Activated T-cell treated with anti-CD3 and anti-CD28 coated beads, Interleukin-2, amount 50 U/mL, for 24 hours (primary cell): ENCODE data around the gene CRLF2.
"Not testable (repeated sequence)": the region's sequence is repeated elsewhere in the genome, so short reads cannot be mapped to it uniquely, and the experiment has no call there.

Source experiments
- DNase-seq: peaks from one replicate; pipeline ENCODE4 v3.0.0-alpha.2; 2020
- H3K27ac Mint-ChIP-seq: 2 replicates; pipeline ENCODE4 v1.8.0; 2020; ENCODE audit warnings: mild to moderate bottlenecking, mixed read lengths
- H3K27me3 Mint-ChIP-seq: 2 replicates; pipeline ENCODE4 v1.8.0; 2020; ENCODE audit warnings: mixed read lengths
- H3K36me3 Mint-ChIP-seq: 2 replicates; pipeline ENCODE4 v1.8.0; 2020; ENCODE audit warnings: low read depth, mixed read lengths
- H3K4me1 Mint-ChIP-seq: 2 replicates; pipeline ENCODE4 v1.8.0; 2020; ENCODE audit warnings: low read depth, mixed read lengths
- H3K4me3 Mint-ChIP-seq: 2 replicates; pipeline ENCODE4 v1.8.0; 2020; ENCODE audit warnings: mild to moderate bottlenecking, moderate library complexity, mixed read lengths
- H3K9me3 Mint-ChIP-seq: 2 replicates; pipeline ENCODE4 v1.8.0; 2020; ENCODE audit warnings: mixed read lengths

The CRLF2 gene

DNA sequence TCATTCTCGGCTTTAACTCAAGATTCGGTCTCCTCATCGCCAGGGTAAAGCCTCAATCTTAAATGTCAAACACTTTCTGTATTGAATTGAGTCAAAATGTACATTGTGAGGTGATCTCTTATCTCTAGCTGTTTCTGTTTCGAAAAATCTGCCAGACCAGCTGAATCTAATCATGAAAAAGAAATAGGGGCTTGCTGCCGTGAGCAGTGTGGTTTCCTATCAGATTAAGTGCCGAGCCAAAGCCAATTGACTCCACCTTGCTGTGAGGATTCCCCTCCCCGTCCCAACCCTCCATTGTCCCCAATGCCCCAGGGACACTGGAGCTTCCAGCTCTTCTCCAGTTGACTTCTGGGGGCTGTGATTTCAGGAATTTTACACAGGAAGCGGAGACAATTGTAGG, 12.5 kb upstream of the CRLF2 start:
- Mint-ChIP-seq H3K27me3 (no peaks in the 10 kb centered on the region), H3K27ac (peak overlapping the region; percentile 18), H3K4me3 (no peak overlapping the region), H3K9me3 (peaks cover 17% of the 10 kb centered on the region), H3K4me1 (peaks cover 8% of the 10 kb centered on the region), H3K36me3 (no peaks in the 10 kb centered on the region)
- no peak for DNase-seq

DNA sequence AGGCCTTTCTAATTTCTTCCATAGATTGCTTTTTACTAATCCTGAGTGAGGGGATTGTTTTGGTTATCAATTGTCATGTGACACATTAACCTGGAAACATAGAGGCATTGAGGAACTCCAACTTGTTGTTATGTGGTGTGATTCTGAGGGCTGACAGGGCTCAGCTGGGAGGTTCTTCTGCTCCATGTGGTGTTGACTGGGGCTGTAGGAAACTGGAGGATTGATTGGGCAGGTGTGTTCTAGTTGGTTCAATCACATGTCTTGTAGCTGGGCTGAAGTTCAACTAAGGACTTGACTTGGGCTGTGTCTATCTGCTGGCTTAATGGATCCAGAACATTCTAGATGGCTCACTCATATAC, 10.8 kb upstream of the CRLF2 start:
- H3K4me3 Mint-ChIP-seq, result no peak overlapping the region
- peaks cover 17% of the 10 kb centered on the region for H3K9me3 Mint-ChIP-seq
- peaks cover 6% of the 10 kb centered on the region for H3K4me1 Mint-ChIP-seq
- H3K36me3 Mint-ChIP-seq, result no peaks in the 10 kb centered on the region
- DNase-seq, result no peak
- H3K27ac Mint-ChIP-seq, result no peak overlapping the region
- H3K27me3 Mint-ChIP-seq, result no peaks in the 10 kb centered on the region

DNA sequence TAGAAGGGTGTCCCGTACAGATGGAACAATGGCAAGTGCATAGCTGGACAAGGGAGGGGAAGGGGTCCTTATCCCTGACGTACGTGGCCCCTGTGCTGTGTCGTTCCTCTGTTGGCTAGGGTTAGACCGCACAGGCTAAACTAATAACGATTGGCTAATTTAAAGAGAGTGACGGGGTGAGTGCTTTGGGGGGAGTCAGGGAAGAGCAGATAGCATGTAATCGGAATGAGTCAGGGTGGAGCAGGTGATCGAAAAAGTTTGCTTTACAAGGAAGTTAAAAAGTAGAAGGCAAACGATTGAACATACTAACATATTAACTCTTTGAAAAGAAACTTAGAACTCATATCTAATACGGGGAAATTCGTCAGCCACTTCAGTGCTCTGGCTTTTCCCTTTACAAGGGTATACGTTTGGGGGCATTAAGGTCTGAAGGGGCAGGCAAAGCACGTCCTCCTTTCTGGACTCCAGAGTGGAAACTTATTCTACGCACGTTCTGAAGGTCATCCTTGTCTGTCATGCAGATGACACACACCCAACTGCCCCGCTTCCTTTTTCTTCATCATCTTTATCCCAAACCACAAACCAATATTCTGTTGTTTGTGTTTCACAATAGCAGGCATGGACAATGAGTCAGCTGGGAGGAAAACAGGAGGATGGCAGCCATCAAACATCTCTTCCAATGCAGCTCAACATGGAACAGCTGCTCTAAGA, 10.2 kb upstream of the CRLF2 start:
- no peak for DNase-seq
- Mint-ChIP-seq H3K27me3 (no peaks in the 10 kb centered on the region), H3K9me3 (peaks cover 17% of the 10 kb centered on the region), H3K36me3 (no peaks in the 10 kb centered on the region), H3K4me3 (no peak overlapping the region), H3K4me1 (peaks cover 6% of the 10 kb centered on the region), H3K27ac (no peak overlapping the region)

DNA sequence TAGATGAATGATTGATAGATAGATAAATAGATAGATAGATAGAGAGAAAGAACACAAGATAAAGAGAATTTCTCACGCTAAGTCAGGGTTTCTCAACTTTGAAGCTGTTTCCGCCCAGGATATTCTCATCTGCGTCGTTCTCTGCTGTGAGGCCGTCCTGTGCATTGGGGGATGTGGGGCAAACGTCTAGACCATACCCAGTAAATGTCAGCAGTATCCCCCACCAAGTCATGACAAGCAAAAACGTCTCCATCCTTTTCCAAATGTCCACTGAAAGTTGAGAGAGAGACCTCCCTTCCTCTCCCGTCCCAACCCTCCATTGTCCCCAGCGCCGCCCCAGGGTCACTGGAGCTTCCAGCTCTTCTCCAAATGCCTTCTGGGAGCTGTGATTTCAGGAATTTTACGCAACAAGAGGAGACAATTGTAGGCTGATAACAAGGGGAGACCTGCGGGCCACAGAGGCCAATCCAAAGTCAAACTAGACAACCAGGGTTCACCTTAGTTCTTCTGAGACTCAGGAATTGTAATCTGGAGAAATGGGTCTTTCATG, 8.9 kb upstream of the CRLF2 start:
- H3K36me3 Mint-ChIP-seq, result no peaks in the 10 kb centered on the region
- H3K4me1 Mint-ChIP-seq, result peaks cover 6% of the 10 kb centered on the region
- peaks cover 13% of the 10 kb centered on the region for H3K9me3 Mint-ChIP-seq
- peaks cover 3% of the 10 kb centered on the region for H3K27me3 Mint-ChIP-seq
- DNase-seq, result no peak
- H3K4me3 Mint-ChIP-seq, result no peak overlapping the region
- no peak overlapping the region for H3K27ac Mint-ChIP-seq

DNA sequence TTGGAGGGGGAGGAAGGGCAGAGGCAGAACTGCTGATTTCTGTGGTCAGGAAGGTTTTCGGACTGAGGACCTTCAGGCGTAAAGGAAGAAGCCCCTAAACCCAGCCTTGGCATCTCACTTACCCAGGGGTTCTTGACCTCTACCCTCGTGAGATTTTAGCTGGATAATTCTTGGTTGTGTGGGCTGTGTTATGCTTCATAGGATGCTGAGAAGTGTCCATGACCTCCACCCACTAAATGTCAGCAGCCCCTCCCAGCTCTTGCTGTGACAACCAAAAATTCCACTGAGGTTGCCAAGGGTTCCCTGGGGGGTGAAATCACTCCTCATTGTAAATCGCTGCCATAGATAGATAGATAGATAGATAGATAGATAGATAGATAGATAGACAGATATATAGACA, 5.8 kb upstream of the CRLF2 start:
- H3K27ac Mint-ChIP-seq, result no peak overlapping the region
- H3K4me3 Mint-ChIP-seq, result no peak overlapping the region
- H3K9me3 Mint-ChIP-seq, result peaks cover 9% of the 10 kb centered on the region
- H3K36me3 Mint-ChIP-seq, result no peaks in the 10 kb centered on the region
- peaks cover 6% of the 10 kb centered on the region for H3K4me1 Mint-ChIP-seq
- DNase-seq, result no peak
- H3K27me3 Mint-ChIP-seq, result peaks cover 19% of the 10 kb centered on the region

DNA sequence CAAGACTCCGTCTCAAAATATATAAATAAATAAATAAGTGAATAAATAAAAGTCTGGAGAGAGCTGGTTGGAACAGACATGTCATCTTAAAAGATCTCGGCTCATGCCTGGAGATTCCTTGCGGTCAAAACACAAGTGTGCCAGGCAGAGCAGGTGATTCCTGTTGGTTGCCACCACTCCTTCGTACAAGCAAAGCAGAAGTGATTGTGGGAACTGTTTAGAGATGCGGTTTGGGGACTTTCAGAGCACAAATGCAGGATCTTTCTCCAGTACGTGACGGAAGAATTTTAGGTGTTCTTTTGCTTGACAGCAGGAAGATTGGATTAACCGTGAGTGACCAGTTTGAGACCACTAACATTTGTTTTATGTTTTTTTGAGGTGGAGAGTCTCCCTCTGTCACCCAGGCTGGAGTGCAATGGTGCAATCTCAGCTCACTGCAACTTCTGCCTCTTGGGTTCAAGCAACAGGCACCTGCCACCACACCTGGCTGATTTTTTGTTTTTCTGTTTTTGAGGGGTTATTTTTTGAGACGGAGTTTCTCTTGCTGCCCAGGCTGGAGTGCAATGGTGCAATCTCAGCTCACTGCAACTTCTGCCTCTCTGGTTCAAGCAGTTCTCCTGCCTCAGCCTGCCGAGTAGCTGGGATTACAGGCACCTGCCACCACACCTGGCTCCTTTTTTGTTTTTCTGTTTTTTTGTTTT, 2.8 kb upstream of the CRLF2 start:
- DNase-seq, result no peak
- Mint-ChIP-seq H3K4me1 (peaks cover 16% of the 10 kb centered on the region), H3K9me3 (peaks cover 2% of the 10 kb centered on the region), H3K4me3 (no peak overlapping the region), H3K36me3 (no peaks in the 10 kb centered on the region), H3K27me3 (peaks cover 29% of the 10 kb centered on the region), H3K27ac (no peak overlapping the region)

DNA sequence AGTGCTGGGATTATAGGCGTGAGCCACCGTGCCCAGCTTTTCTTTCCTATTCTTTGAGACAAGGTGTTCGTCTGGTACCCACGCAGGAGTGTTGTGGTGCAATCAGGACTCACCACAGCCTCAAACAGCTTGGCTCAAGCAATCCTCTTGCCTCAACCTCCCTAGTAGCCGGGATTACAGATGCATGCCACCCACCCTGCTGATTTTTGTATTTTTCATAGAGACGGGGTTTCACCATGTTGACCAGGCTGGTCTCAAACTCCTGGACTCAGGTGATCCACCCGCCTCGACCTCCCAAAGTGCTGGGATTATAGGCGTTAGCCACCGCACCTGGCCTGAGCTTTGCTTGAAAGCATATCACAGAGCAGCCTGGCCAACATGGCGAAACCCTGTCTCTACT, 1.5 kb upstream of the CRLF2 start:
- H3K27ac Mint-ChIP-seq, result no peak overlapping the region

DNA sequence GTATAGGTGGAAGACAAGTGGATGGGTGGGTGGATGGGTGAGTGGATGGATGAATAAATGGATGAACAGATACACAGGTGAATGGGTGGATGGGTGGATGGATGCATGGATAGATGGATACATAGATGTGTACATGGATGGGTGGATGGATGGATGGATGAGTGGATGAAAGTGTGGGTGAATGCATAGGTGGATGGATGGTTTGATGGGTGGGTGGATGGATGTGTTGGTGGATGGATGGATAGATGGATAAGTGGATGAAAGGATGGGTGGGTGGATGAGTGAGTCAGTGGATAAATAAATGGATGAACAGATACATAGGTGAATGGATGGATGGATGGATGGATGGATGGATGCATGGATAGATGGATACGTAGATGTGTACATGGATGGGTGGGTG, 1.6 kb downstream of the CRLF2 start:
- peaks cover 29% of the 10 kb centered on the region for H3K27me3 Mint-ChIP-seq
- peaks cover 39% of the 10 kb centered on the region for H3K4me1 Mint-ChIP-seq
- H3K4me3 Mint-ChIP-seq, result no peak overlapping the region
- H3K36me3 Mint-ChIP-seq, result no peaks in the 10 kb centered on the region
- H3K9me3 Mint-ChIP-seq, result peaks cover 2% of the 10 kb centered on the region
- no peak for DNase-seq
- no peak overlapping the region for H3K27ac Mint-ChIP-seq

More for the DNA sequence above, 1.5 kb upstream of the CRLF2 start:
- Mint-ChIP-seq H3K4me1 (peaks cover 19% of the 10 kb centered on the region), H3K9me3 (peaks cover 2% of the 10 kb centered on the region), H3K27me3 (peaks cover 35% of the 10 kb centered on the region), H3K4me3 (no peak overlapping the region), H3K36me3 (no peaks in the 10 kb centered on the region)
- no peak for DNase-seq

DNA sequence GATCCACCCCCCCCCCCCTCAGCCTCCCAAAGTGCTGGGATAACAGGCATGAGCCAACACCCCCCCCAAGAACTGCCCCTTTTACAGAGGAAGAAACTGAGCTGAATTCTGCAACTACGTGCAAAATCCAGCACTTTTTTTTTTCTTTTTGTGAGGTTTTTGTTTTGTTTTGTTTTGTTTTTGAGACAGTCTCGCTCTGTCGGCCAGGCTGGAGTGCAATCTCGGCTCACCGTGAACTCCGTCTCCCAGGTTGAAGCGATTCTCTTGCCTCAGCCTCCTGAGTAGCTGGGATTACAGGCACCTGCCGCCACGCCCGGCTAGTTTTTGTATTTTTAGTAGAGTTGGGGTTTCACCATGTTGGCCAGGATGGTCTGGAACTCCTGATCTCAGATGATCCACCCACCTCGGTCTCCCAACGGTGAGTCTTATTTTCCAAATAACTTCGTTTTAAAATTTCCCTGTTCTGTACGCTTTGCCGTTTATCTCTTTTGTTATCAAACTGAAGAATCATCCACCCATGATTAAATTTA, 4.9 kb downstream of the CRLF2 start:
- Mint-ChIP-seq H3K9me3 (peaks cover 2% of the 10 kb centered on the region), H3K36me3 (no peaks in the 10 kb centered on the region), H3K27ac (peak overlapping the region; percentile 75), H3K27me3 (peaks cover 15% of the 10 kb centered on the region), H3K4me3 (peak overlapping the region; percentile 56), H3K4me1 (peaks cover 41% of the 10 kb centered on the region)
- no peak for DNase-seq

DNA sequence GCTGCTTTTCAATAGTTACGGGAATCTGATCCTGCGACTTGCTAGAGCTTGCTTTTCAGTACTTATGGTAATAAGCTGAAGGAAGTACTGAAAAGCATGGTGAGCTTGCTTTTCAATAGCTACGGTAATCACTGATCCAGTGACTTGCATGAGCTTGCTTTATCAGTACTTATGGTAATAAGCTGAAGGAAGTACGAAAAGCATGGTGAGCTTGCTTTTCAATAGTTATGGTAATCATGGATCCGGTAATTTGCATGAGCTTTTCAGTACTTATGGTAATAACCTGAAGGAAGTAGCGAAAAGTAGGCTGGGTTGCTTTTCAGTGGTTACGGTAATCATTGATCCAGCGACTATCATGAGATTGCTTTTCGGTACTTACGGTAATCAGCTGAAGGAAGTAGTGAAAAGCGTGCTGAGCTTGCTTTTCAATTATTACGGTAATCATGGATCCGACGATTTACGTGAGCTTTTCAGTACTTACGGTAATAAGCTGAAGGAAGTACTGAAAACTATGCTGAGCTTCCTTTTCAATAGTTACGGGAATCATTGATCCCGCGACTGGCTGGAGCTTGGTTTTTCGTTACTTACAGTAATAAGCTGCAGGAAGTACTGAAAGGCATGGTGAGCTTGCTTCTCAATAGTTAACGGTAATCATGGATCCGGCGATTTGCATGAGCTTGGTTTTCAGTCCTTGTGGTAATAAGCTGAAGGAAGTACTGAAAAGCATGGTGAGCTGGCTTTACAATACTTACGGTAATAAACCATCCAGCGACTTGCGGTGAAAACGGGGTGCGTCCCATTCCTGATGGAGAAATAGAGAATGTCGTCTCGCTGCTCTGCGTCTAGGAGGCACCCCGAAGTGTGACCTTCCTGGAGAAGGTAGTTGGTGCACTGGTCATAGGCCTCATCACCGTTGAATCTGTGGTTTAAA, 6.5 kb downstream of the CRLF2 start:
- no peaks in the 10 kb centered on the region for H3K36me3 Mint-ChIP-seq
- H3K27ac Mint-ChIP-seq, result no peak overlapping the region
- H3K9me3 Mint-ChIP-seq, result no peaks in the 10 kb centered on the region
- H3K4me3 Mint-ChIP-seq, result peak overlapping the region; percentile 64
- H3K4me1 Mint-ChIP-seq, result peaks cover 35% of the 10 kb centered on the region
- DNase-seq, result peak; percentile 51
- H3K27me3 Mint-ChIP-seq, result peaks cover 12% of the 10 kb centered on the region

DNA sequence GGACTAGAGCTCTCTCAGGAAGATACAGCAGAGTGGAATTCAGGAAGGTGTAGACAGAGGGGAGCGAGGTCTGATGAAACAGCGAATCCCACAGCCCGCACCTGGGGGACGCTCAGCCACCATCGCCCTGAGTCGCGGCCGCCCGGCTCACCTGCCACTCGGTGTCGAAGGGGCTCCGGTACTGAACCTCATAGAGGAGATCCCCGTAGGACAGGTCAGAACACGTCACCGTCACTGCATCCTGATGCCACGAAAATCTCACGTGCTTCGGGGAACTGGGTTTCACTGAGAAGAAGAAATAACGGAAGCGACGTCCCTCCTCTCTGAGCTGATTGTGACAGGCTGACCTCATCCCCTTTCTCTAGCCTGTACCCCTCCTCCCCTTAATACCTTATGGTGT, 10.2 kb downstream of the CRLF2 start:
- Mint-ChIP-seq H3K4me1 (peaks cover 14% of the 10 kb centered on the region), H3K27ac (no peak overlapping the region), H3K9me3 (no peaks in the 10 kb centered on the region), H3K4me3 (no peak overlapping the region), H3K27me3 (no peaks in the 10 kb centered on the region), H3K36me3 (no peaks in the 10 kb centered on the region)
- DNase-seq, result no peak

DNA sequence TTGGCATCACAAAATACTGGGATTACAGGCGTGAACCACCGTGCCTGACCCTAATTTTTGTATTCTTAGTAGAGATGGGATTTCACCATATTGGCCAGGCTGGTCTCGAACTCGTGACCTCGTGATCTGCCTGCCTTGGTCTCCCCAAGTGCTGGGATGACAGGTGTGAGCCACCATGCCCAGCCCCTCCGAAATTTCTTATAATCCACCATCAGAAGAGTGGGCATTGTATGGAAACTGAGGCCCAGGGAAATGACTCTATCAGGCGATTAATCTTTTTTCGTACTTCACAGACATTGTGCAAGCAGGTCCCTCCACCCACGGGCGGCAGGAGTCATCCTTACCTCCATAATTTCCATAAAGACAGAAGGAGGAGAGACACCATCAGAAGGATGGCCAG, 16.0 kb downstream of the CRLF2 start:
- Mint-ChIP-seq H3K27me3 (no peaks in the 10 kb centered on the region), H3K9me3 (no peaks in the 10 kb centered on the region), H3K4me1 (no peaks in the 10 kb centered on the region), H3K4me3 (no peak overlapping the region), H3K36me3 (no peaks in the 10 kb centered on the region), H3K27ac (no peak overlapping the region)
- DNase-seq, result no peak

DNA sequence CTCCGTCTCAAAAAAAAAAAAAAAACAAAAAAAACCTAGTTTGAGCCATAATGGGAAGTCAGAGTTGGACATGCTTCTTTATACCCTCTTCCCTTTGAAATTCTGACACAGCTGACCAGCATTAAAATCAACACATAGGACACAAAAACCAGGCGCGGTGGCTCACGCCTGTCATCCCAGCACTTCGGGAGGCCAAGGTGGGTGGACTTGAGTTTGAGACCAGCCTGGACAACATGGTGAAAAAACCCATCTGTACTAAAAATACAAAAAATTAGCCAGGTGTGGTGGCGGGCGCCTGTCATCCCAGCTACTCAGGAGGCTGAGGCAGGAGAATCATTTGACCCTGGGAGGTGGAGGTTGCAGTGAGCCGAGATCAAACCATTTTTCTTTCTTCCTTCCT, 20.3 kb downstream of the CRLF2 start:
- not testable (repeated sequence) for H3K27ac Mint-ChIP-seq, H3K4me1 Mint-ChIP-seq, H3K36me3 Mint-ChIP-seq, DNase-seq, H3K4me3 Mint-ChIP-seq, H3K9me3 Mint-ChIP-seq, H3K27me3 Mint-ChIP-seq

DNA sequence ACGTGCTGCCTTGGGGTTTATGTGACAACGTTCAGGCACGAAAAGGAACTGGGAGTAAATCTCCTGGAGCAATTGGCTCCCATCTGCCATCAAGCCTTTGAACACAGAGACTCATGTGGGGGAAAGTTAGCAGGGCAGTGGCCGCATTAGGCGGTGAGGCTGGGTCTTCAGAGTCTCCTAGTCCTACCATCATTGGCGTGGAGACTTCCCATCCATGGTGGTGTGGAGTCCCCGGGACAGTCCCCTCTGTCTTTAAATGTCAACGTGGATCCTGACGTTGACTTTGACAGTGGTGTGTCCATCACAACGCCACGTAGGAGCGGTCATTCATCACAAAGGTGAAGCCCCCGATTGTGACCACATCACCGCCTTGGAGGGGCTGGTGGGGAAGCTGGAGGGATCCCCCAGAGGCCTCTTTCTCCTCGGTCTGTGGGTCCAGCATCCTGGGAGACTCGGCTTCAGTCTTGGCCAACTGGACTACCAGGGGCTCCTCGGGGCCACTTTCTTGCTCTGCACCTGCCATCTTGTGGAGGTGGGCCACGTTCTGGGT, 21.8 kb downstream of the CRLF2 start:
- Mint-ChIP-seq H3K4me3 (no peak overlapping the region), H3K9me3 (no peaks in the 10 kb centered on the region), H3K4me1 (no peaks in the 10 kb centered on the region), H3K36me3 (no peaks in the 10 kb centered on the region), H3K27me3 (no peaks in the 10 kb centered on the region), H3K27ac (no peak overlapping the region)
- no peak for DNase-seq
